HG02588 (cell line): ENCODE measurements around the gene HIRIP3.

Experiments
- ATAC-seq: cut with Tn5 transposase; IDR thresholded peaks from one replicate; pipeline ENCODE4 v1.9.1; 2021; ENCODE audit warnings: mild to moderate bottlenecking, moderate library complexity; ENCODE audit not compliant: unreplicated experiment

Gene HIRIP3

GRCh38 chr16:30000735-30001631 lies 5.6 kb upstream of the HIRIP3 start:
- ATAC-seq, result no peak

GRCh38 chr16:29999605-30000004 lies 4.2 kb upstream of the HIRIP3 start:
- no peak for ATAC-seq

GRCh38 chr16:29996766-29997250 lies 1.4 kb upstream of the HIRIP3 start:
- no peak for ATAC-seq

GRCh38 chr16:29995911-29996765 lies 721 bp upstream of the HIRIP3 start, which contains the start of gene INO80E:
TSS of gene INO80E (plus strand) at chr16:29996241. CDS start at chr16:29996311, 70 bp downstream.
- ATAC-seq, result peak; percentile 89

- ATAC-seq, result peak; percentile 36
Measured at GRCh38 chr16:29994600-29995323, 655 bp downstream of the HIRIP3 start.

GRCh38 chr16:29993903-29994599 lies 1.4 kb downstream of the HIRIP3 start:
- ATAC-seq, result no peak

- ATAC-seq, result no peak
Measured at GRCh38 chr16:29993191-29993902, 2.1 kb downstream of the HIRIP3 start.

GRCh38 chr16:29992344-29992967 lies 3.0 kb downstream of the HIRIP3 start:
- no peak for ATAC-seq

GRCh38 chr16:29991571-29991904 lies 3.9 kb downstream of the HIRIP3 start:
- ATAC-seq, result no peak

- no peak for ATAC-seq
Measured at GRCh38 chr16:29990883-29991570, 4.4 kb downstream of the HIRIP3 start.

- no peak for ATAC-seq
Measured at GRCh38 chr16:29990034-29990433, 5.4 kb downstream of the HIRIP3 start.

- no peak for ATAC-seq
Measured at GRCh38 chr16:29989111-29989858, 6.1 kb downstream of the HIRIP3 start.

- no peak for ATAC-seq
Measured at GRCh38 chr16:29988346-29989075, 6.9 kb downstream of the HIRIP3 start.

- no peak for ATAC-seq
Measured at GRCh38 chr16:29987371-29988085, 7.9 kb downstream of the HIRIP3 start.

GRCh38 chr16:29986931-29987330 lies 8.5 kb downstream of the HIRIP3 start:
- no peak for ATAC-seq

GRCh38 chr16:29986231-29986630 lies 9.2 kb downstream of the HIRIP3 start:
- no peak for ATAC-seq
